PC-9 (cell line): ENCODE results near the gene HSF4.

Experiments used
- CTCF ChIP-seq: fragments of 200-600 bp; sonication (generic); conservative IDR thresholded peaks from 2 replicates; pipeline ENCODE4 v1.6.1; 2017; ENCODE audit warnings: mixed run types, antibody characterized with exemption, mild to moderate bottlenecking, moderate library complexity
- EZH2 ChIP-seq: fragments of 200-600 bp; sonication (generic); IDR thresholded peaks from 2 replicates; pipeline ENCODE4 v1.8.0; 2017; ENCODE audit warnings: antibody characterized with exemption, low read depth

DNA sequence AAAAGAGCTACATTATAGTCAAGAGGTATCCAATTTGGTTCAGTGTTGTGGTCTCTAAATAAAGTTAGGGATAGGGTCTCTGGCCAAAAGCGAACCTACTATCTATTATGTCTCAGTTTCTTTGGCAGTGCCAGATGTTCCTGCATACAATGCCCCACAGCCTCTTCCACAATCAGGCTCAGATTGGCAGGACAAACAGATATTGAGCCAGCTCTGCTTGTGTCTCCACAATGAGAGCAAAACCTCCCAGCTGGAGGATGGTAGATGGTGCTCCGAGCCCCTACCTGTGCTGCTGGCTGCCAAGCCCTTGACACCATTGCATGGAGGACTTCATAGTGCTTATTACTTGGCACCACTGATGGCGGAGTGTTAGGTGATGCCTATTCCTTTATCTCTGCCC lies 35.1 kb upstream of the HSF4 start:
- no peak for TF ChIP-seq CTCF
- no peak for TF ChIP-seq EZH2
